Spinal cord (tissue), 10 donors: ENCODE data around the gene SLC25A13. TPM values are rescaled to one million over a fixed set of nuclear protein-coding genes. Genes with fewer than 3 reads are reported as not detected.

ENCODE experiments used
- DNase-seq, 6 donors: peaks; one replicate each; pipeline versions ENCODE4 v3.0.0 to v3.0.0-alpha.2; 2013 to 2015; ENCODE audit warnings: low spot score in 6 of 6, low read depth in 4 of 6
- H3K27ac ChIP-seq: one replicate; pipeline ENCODE4 v1.5.1; 2013; ENCODE audit warnings: low read depth, low read length, control low read depth
- H3K27me3 ChIP-seq: one replicate; pipeline ENCODE4 v1.6.1; 2013; ENCODE audit warnings: low read length; ENCODE audit not compliant: control insufficient read depth, insufficient read depth
- H3K36me3 ChIP-seq: one replicate; pipeline ENCODE4 v1.6.1; 2013; ENCODE audit warnings: low read length; ENCODE audit not compliant: control insufficient read depth, insufficient read depth
- H3K4me1 ChIP-seq: one replicate; pipeline ENCODE4 v1.6.1; 2013; ENCODE audit warnings: low read length; ENCODE audit not compliant: control insufficient read depth, insufficient read depth
- H3K4me3 ChIP-seq: one replicate; pipeline ENCODE4 v1.5.1; 2013; ENCODE audit warnings: low read depth, low read length, control low read depth
- H3K9me3 ChIP-seq: one replicate; pipeline ENCODE4 v1.6.1; 2013; ENCODE audit warnings: low read length; ENCODE audit not compliant: control insufficient read depth, insufficient read depth
- WGBS: methylation state at CpG from one replicate; pipeline ENCODE4 v1.1.5; 2013; ENCODE audit warnings: missing lambda C conversion rate; ENCODE audit not compliant: insufficient coverage; 5-methylcytosine and 5-hydroxymethylcytosine counted together
- polyA plus RNA-seq, 2 donors: library from polyadenylated mRNA; unstranded; fragments of 120-200 nt; gene quantifications; one replicate each; pipeline ENCODE4 v1.2.1, GENCODE V29; 2013; ENCODE audit not compliant: insufficient read length in 2 of 2
- total RNA-seq, 2 donors: library from RNA; depleted of rRNA in 1 of 2; stranded (reverse); fragments of 120-200 nt in 1 of 2; fragments of >200 nt in 1 of 2; gene quantifications; one replicate each; pipeline versions ENCODE4 v1.2.3 to v1.2.4, GENCODE V29; 2013 to 2014
- donor health status: healthy.

Gene SLC25A13
- total and polyA plus RNA-seq, 4 donors: 24.9 to 34.7 (median 31.4) TPM

GRCh38 chr7:96314402-96315124 lies 7.3 kb downstream of the SLC25A13 start:
- Histone ChIP-seq H3K4me3 (no peak overlapping the region), H3K9me3 (no peaks in the 10 kb centered on the region), H3K4me1 (no peaks in the 10 kb centered on the region), H3K27ac (no peak overlapping the region), H3K36me3 (no peaks in the 10 kb centered on the region), H3K27me3 (no peaks in the 10 kb centered on the region)
- WGBS: 91% methylated on average over 2 of the region's 4 CpGs
- DNase-seq: no peak

DNA sequence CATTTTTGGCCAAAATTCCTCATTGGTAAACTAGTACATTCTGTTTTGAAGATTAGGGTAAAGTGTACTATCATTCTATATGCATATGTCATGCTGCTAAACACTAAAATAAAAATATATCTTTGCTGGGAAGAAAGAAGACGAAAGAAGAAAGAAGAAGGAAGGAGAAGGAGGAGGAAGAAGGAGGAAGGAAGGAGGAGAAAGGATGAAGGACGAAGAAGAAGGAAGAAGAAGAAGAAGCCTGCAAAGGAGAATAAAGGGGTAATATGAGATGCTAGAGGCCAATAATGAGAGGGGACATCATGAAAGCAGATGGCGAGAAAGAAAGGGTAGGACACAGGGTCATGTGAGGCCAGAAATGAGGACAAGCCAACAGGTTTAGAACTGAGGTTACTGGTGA lies 8.0 kb downstream of the SLC25A13 start:
- DNase-seq: no peak
- no peaks in the 10 kb centered on the region for H3K27me3 ChIP-seq
- no peaks in the 10 kb centered on the region for H3K9me3 ChIP-seq
- no peak overlapping the region for H3K4me3 ChIP-seq
- no peaks in the 10 kb centered on the region for H3K4me1 ChIP-seq
- no peak overlapping the region for H3K27ac ChIP-seq
- 92% methylated on average over 3 of the region's 3 CpGs for WGBS
- no peaks in the 10 kb centered on the region for H3K36me3 ChIP-seq

DNA sequence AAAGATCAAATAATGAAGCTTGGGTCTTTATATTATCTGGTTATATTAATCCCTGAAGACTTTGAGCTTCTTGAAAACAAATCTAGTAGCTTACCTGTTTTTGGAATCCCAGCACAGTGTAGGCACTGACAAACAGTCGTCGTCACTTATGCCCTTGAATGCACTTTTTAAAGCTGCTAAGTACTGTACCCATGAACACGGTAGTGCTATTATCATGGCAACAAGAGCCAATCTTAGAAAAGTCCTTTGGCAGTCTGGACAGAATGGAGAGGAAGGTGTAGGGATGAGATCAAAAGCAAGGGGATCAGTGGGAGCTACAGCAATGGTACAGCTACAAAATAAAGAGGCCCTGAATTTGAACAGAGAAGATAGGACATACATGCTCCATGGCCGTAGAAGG lies 9.4 kb downstream of the SLC25A13 start:
- Histone ChIP-seq H3K4me3 (no peak overlapping the region), H3K36me3 (no peaks in the 10 kb centered on the region), H3K4me1 (no peaks in the 10 kb centered on the region), H3K27me3 (no peaks in the 10 kb centered on the region), H3K9me3 (no peaks in the 10 kb centered on the region), H3K27ac (no peak overlapping the region)
- WGBS: 100% methylated on average over 3 of the region's 4 CpGs
- no peak for DNase-seq

DNA sequence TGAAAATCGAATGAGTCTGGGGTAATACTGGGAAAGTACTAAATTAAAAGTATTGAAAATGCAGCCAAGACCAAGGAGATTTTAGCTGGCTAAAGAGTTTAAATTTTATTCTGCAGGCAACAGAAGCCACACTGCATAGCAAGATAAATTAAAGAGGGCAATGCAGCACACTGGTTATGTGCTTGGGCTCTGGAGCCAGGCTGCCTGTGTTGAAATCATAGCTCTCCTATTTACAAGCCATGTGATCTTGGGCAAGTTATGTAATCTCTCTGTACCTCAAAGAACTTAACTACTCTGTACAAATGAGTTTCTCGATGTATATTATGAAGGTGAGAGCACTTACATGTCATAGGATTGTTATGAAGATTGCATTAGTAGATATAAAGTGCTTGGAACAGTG lies 9.9 kb downstream of the SLC25A13 start:
- no peak for DNase-seq
- Histone ChIP-seq H3K4me3 (no peak overlapping the region), H3K9me3 (no peaks in the 10 kb centered on the region), H3K27ac (no peak overlapping the region), H3K36me3 (no peaks in the 10 kb centered on the region), H3K27me3 (no peaks in the 10 kb centered on the region), H3K4me1 (no peaks in the 10 kb centered on the region)
- WGBS: 67% methylated on average over 1 of the region's 2 CpGs

DNA sequence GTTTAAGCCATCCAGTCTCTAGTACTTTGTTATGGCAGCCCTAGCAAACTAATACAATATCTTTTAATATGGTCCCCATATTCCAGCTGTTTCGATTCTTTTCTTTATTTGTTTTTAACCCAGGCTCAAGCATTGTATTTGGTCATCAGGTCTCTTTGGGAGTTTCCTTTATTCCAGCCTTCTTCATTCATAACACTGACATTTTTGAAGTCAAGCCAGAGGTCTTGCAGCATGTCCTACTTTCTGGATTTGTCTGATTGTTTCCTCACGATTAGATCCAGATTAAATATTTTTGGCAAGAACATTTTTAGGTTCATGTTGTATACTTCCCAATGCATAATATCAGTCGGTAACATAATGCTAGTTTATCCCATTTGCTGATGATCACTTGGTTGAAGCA lies 11.8 kb downstream of the SLC25A13 start:
- Histone ChIP-seq H3K4me1 (no peaks in the 10 kb centered on the region), H3K27ac (no peak overlapping the region), H3K4me3 (no peak overlapping the region), H3K36me3 (no peaks in the 10 kb centered on the region), H3K9me3 (no peaks in the 10 kb centered on the region), H3K27me3 (no peaks in the 10 kb centered on the region)
- no peak for DNase-seq
- WGBS: no CpG with 5 or more reads among the region's 3 CpGs

GRCh38 chr7:96308950-96309263 lies 13.0 kb downstream of the SLC25A13 start:
- no peaks in the 10 kb centered on the region for H3K27me3 ChIP-seq
- no peaks in the 10 kb centered on the region for H3K36me3 ChIP-seq
- H3K4me3 ChIP-seq: no peak overlapping the region
- no peak for DNase-seq
- H3K4me1 ChIP-seq: no peaks in the 10 kb centered on the region
- H3K9me3 ChIP-seq: no peaks in the 10 kb centered on the region
- no peak overlapping the region for H3K27ac ChIP-seq

- no peak overlapping the region for H3K27ac ChIP-seq
- H3K4me1 ChIP-seq: no peaks in the 10 kb centered on the region
- no peaks in the 10 kb centered on the region for H3K27me3 ChIP-seq
- DNase-seq: peak in 2 of 6 donors; percentile 24 to 27
- no peak overlapping the region for H3K4me3 ChIP-seq
- H3K9me3 ChIP-seq: no peaks in the 10 kb centered on the region
- H3K36me3 ChIP-seq: no peaks in the 10 kb centered on the region
- no CpG with 5 or more reads among the region's 4 CpGs for WGBS
Observed at GRCh38 chr7:96308253-96308949, 13.5 kb downstream of the SLC25A13 start.

DNA sequence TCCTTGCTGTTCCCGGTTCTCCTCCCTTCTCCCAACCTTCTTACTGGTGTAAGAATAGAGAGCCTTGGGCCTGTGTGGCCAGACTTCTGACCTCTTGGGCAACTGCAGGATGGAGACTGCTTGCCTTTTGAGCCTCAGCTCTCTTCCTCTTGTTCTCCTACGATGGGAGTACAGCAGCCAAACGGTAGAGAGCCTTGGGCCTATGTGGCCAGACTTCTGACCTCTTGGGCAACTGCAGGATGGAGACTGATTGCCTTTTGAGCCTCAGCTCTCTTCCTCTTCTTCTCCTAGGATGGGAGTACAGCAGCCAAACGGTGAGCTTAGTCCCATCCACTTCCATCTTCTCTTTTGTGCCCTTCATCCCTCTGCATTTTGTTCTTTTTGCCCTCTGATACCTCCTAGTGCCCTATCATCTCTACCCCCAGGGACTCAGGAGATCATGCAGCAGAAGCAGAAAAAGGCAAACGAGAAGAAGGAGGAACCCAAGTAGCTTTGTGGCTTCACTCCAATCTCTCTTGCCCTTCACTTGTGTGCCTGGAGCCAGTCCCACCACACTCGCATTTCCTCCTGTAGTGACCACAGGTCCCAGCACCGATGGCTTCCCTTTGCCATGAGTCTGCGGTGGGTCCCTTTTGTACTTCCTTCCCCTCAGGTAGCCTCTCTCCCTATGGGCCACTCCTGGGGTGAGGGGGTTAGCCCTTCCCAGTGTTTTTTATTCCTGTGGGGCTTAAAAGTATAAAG lies 15.3 kb downstream of the SLC25A13 start:
- H3K4me3 ChIP-seq: no peak overlapping the region
- H3K4me1 ChIP-seq: no peaks in the 10 kb centered on the region
- no peak for DNase-seq
- H3K9me3 ChIP-seq: no peaks in the 10 kb centered on the region
- H3K27ac ChIP-seq: no peak overlapping the region
- no peaks in the 10 kb centered on the region for H3K36me3 ChIP-seq
- H3K27me3 ChIP-seq: no peaks in the 10 kb centered on the region
- 72% methylated on average over 4 of the region's 8 CpGs for WGBS

- no peaks in the 10 kb centered on the region for H3K4me1 ChIP-seq
- no peak for DNase-seq
- no peak overlapping the region for H3K4me3 ChIP-seq
- H3K36me3 ChIP-seq: no peaks in the 10 kb centered on the region
- H3K27me3 ChIP-seq: no peaks in the 10 kb centered on the region
- H3K27ac ChIP-seq: no peak overlapping the region
- WGBS: no CpG with 5 or more reads among the region's 2 CpGs
- H3K9me3 ChIP-seq: no peaks in the 10 kb centered on the region
Observed at GRCh38 chr7:96305915-96306314, 16.0 kb downstream of the SLC25A13 start.

DNA sequence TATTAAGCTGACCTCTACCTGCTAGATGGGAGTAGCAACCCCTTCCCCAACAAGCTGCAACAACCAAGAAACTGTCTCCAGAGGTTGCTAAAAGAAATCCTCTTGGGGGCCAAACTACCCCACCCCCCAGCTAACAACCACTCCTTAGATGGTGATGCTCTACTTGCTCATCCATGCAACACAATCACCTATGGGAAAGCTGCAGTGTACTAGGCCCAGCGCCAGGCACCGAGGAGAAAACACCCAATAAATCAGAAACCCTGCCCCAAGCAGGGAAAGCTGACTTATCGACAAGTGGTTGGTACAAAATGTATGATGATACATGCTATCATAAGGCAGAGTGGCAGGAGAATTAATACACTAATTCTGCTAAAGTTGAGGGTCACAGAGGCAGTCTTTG lies 17.3 kb downstream of the SLC25A13 start:
- H3K4me1 ChIP-seq: no peaks in the 10 kb centered on the region
- H3K4me3 ChIP-seq: no peak overlapping the region

More for the DNA sequence above, 17.3 kb downstream of the SLC25A13 start:
- no peak for DNase-seq
- WGBS: no CpG with 5 or more reads among the region's 3 CpGs
- no peaks in the 10 kb centered on the region for H3K36me3 ChIP-seq
- no peak overlapping the region for H3K27ac ChIP-seq
- H3K27me3 ChIP-seq: no peaks in the 10 kb centered on the region
- no peaks in the 10 kb centered on the region for H3K9me3 ChIP-seq
